Hippocampal formation (tissue), 2 donors: ENCODE measurements around the gene HORMAD1.
"Not testable (repeated sequence)": the region's sequence is repeated elsewhere in the genome, so short reads cannot be mapped to it uniquely, and the experiment has no call there.

Experiments
- DNase-seq, 2 donors: peaks; one replicate each; lab custom pipeline; 2025; lab: John Stamatoyannopoulos, UW

The HORMAD1 gene

GRCh38 chr1:150720703-150721102 lies at the start of gene HORMAD1:
Gene HORMAD1 (minus strand): TSS chr1:150720895. CDS start chr1:150719505, 1,390 bp downstream.
- DNase-seq = no peak

GRCh38 chr1:150767704-150768103 lies 47.0 kb upstream of the HORMAD1 start:
- not testable (repeated sequence) for DNase-seq

- DNase-seq = not testable (repeated sequence)
Observed at GRCh38 chr1:150765977-150766301, 45.2 kb upstream of the HORMAD1 start.

- DNase-seq = peak in 1 of 2 donors; percentile 46
Observed at GRCh38 chr1:150765296-150765976, 44.7 kb upstream of the HORMAD1 start, which contains the start of gene CTSS. Gene CTSS (minus strand): TSS chr1:150765778. CDS start chr1:150764763, 1,015 bp downstream.

GRCh38 chr1:150764617-150765101 lies 44.0 kb upstream of the HORMAD1 start:
- no peak for DNase-seq

- no peak for DNase-seq
Observed at GRCh38 chr1:150763018-150763417, 42.3 kb upstream of the HORMAD1 start.

GRCh38 chr1:150762552-150762951 lies 41.9 kb upstream of the HORMAD1 start:
- no peak for DNase-seq

- no peak for DNase-seq
Observed at GRCh38 chr1:150761801-150762200, 41.1 kb upstream of the HORMAD1 start.

GRCh38 chr1:150760013-150760412 lies 39.3 kb upstream of the HORMAD1 start:
- DNase-seq = no peak

GRCh38 chr1:150753416-150753815 lies 32.7 kb upstream of the HORMAD1 start:
- no peak for DNase-seq

GRCh38 chr1:150751443-150751842 lies 30.7 kb upstream of the HORMAD1 start:
- no peak for DNase-seq

GRCh38 chr1:150749720-150750311 lies 29.1 kb upstream of the HORMAD1 start:
- DNase-seq = no peak

- DNase-seq = no peak
Observed at GRCh38 chr1:150748878-150749719, 28.4 kb upstream of the HORMAD1 start.

GRCh38 chr1:150730130-150730721 lies 9.5 kb upstream of the HORMAD1 start:
- DNase-seq = no peak

- no peak for DNase-seq
Observed at GRCh38 chr1:150724336-150724735, 3.6 kb upstream of the HORMAD1 start.

- no peak for DNase-seq
Observed at GRCh38 chr1:150720098-150720497, 597 bp downstream of the HORMAD1 start.

GRCh38 chr1:150718225-150718891 lies 2.3 kb downstream of the HORMAD1 start:
- no peak for DNase-seq

GRCh38 chr1:150709031-150709430 lies 11.7 kb downstream of the HORMAD1 start:
- not testable (repeated sequence) for DNase-seq

- no peak for DNase-seq
Observed at GRCh38 chr1:150708595-150708994, 12.1 kb downstream of the HORMAD1 start.

GRCh38 chr1:150706091-150706490 lies 14.6 kb downstream of the HORMAD1 start:
- DNase-seq = no peak

- no peak for DNase-seq
Observed at GRCh38 chr1:150703427-150703826, 17.3 kb downstream of the HORMAD1 start.
